Fibroblast of lung (primary cell): ENCODE measurements around the gene SPRED2. TPM values are rescaled to one million over a fixed set of nuclear protein-coding genes. Genes with fewer than 3 reads are reported as not detected.
A peak's percentile ranks its signal among the peaks of the same experiment; 100 is the strongest.

Experiments
- DNase-seq, 2 donors: peaks; one replicate each; pipeline versions ENCODE4 v3.0.0 to v3.0.0-alpha.2; 2010; ENCODE audit warnings: low read depth in 2 of 2
- H2AFZ ChIP-seq: 2 replicates; pipeline ENCODE4 v1.5.1; 2012; ENCODE audit warnings: low read length, control low read depth, inconsistent platforms
- H3K27ac ChIP-seq: 2 replicates; pipeline ENCODE4 v1.5.1; 2011; ENCODE audit warnings: low read length, control low read depth; ENCODE audit not compliant: insufficient read depth
- H3K27me3 ChIP-seq: 2 replicates; pipeline ENCODE4 v1.5.1; 2011; ENCODE audit warnings: mild to moderate bottlenecking, low read length; ENCODE audit not compliant: control insufficient read depth, insufficient read depth
- H3K36me3 ChIP-seq: 2 replicates; pipeline ENCODE4 v1.5.1; 2011; ENCODE audit warnings: low read length; ENCODE audit not compliant: control insufficient read depth, insufficient read depth
- H3K4me1 ChIP-seq: 2 replicates; pipeline ENCODE4 v1.5.1; 2011; ENCODE audit warnings: low read length; ENCODE audit not compliant: control insufficient read depth, insufficient read depth; ENCODE audit errors: extremely low read depth
- H3K4me2 ChIP-seq: 2 replicates; pipeline ENCODE4 v1.5.1; 2011; ENCODE audit warnings: low read length, control low read depth; ENCODE audit not compliant: insufficient read depth; ENCODE audit errors: extremely low read depth
- H3K4me3 ChIP-seq, 4 experiments: fragments of 200-600 bp in 1 of 4; sonication (generic) in 1 of 4; replicated peaks in 1 of 4; 2 replicates each; pipeline ENCODE4 v1.5.1; 2011 to 2016; ENCODE audit warnings: low read length in 4 of 4, low read depth in 3 of 4, mild to moderate bottlenecking in 3 of 4, control low read depth in 2 of 4, inconsistent platforms in 1 of 4, mixed read lengths in 1 of 4; ENCODE audit not compliant: insufficient read depth in 1 of 4; ENCODE audit errors: control extremely low read depth in 1 of 4
- H3K79me2 ChIP-seq: 2 replicates; pipeline ENCODE4 v1.5.1; 2012; ENCODE audit warnings: mild to moderate bottlenecking, low read length, inconsistent platforms; ENCODE audit not compliant: control insufficient read depth, insufficient read depth
- H3K9ac ChIP-seq: 2 replicates; pipeline ENCODE4 v1.5.1; 2011; ENCODE audit warnings: mild to moderate bottlenecking, low read length, control low read depth; ENCODE audit not compliant: insufficient read depth
- H3K9me3 ChIP-seq: 2 replicates; pipeline ENCODE4 v1.5.1; 2012; ENCODE audit warnings: low read depth, low read length; ENCODE audit not compliant: control insufficient read depth, insufficient read depth
- H4K20me1 ChIP-seq: 2 replicates; pipeline ENCODE4 v1.5.1; 2011; ENCODE audit warnings: low read length; ENCODE audit not compliant: control insufficient read depth, insufficient read depth; ENCODE audit errors: extremely low read depth
- EZH2 ChIP-seq: IDR thresholded peaks from 2 replicates; pipeline ENCODE4 v1.5.1; 2012; ENCODE audit warnings: low read length, control low read depth, mild to moderate bottlenecking; ENCODE audit errors: missing control alignments
- polyA plus RNA-seq, 2 donors: library from polyadenylated mRNA; depleted of rRNA in 1 of 2; stranded (reverse) in 1 of 2; unstranded in 1 of 2; fragments of >200 nt; gene quantifications; 2 replicates each; pipeline ENCODE4 v1.2.1, GENCODE V29; 2011 to 2012; ENCODE audit warnings: missing spikeins in 1 of 2
- total RNA-seq: library from RNA; depleted of rRNA; stranded (reverse); fragments of >200 nt; gene quantifications from 2 replicates; pipeline ENCODE4 v1.2.1, GENCODE V29; 2014
- TF ChIP-seq, protein P1 (sequence below), 2 donors: IDR thresholded peaks in 1 of 2; conservative IDR thresholded peaks in 1 of 2; 1 replicate in 1 of 2; 2 replicates in 1 of 2; pipeline ENCODE4 v1.5.1; 2011 to 2012; ENCODE audit warnings: low read length in 2 of 2, control low read depth in 1 of 2, inconsistent platforms in 1 of 2, low read depth in 1 of 2, mild to moderate bottlenecking in 1 of 2

Gene SPRED2
- total and polyA plus RNA-seq, 2 donors (not counting 1 experiment from before 2014, with no cell fraction given), result 9.4 to 26.1 TPM

GRCh38 chr2:65372619-65373018 is 59.8 kb downstream of the SPRED2 start:
- no peaks in the 10 kb centered on the region for H4K20me1 ChIP-seq
- H3K79me2 ChIP-seq, result peaks cover 45% of the 10 kb centered on the region

GRCh38 chr2:65371074-65371434 is 61.3 kb downstream of the SPRED2 start:
- Histone ChIP-seq H3K36me3 (no peaks in the 10 kb centered on the region), H2AFZ (no peak overlapping the region), H4K20me1 (no peaks in the 10 kb centered on the region), H3K9me3 (no peaks in the 10 kb centered on the region), H3K4me1 (peaks cover 18% of the 10 kb centered on the region), H3K79me2 (peaks cover 37% of the 10 kb centered on the region), H3K9ac (no peak overlapping the region), H3K4me2 (no peak overlapping the region), H3K27ac (no peak overlapping the region), H3K27me3 (no peaks in the 10 kb centered on the region), H3K4me3 (no peak overlapping the region)
- TF ChIP-seq EZH2, result no peak
- TF ChIP-seq, protein P1, sequence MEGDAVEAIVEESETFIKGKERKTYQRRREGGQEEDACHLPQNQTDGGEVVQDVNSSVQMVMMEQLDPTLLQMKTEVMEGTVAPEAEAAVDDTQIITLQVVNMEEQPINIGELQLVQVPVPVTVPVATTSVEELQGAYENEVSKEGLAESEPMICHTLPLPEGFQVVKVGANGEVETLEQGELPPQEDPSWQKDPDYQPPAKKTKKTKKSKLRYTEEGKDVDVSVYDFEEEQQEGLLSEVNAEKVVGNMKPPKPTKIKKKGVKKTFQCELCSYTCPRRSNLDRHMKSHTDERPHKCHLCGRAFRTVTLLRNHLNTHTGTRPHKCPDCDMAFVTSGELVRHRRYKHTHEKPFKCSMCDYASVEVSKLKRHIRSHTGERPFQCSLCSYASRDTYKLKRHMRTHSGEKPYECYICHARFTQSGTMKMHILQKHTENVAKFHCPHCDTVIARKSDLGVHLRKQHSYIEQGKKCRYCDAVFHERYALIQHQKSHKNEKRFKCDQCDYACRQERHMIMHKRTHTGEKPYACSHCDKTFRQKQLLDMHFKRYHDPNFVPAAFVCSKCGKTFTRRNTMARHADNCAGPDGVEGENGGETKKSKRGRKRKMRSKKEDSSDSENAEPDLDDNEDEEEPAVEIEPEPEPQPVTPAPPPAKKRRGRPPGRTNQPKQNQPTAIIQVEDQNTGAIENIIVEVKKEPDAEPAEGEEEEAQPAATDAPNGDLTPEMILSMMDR (conservative IDR thresholded peaks at IDR 0.05 in 1 of 2, IDR thresholded peaks at IDR 0.05 in 1 of 2; ENCODE audit: low read depth in 1 of 2, low read length in 2 of 2), result no peak
- no peak for DNase-seq

More at GRCh38 chr2:65372619-65373018, 59.8 kb downstream of the SPRED2 start:
- Histone ChIP-seq H3K27ac (no peak overlapping the region), H3K9ac (no peak overlapping the region), H3K4me2 (no peak overlapping the region), H3K4me1 (peaks cover 16% of the 10 kb centered on the region), H3K9me3 (no peaks in the 10 kb centered on the region), H3K27me3 (no peaks in the 10 kb centered on the region), H2AFZ (no peak overlapping the region), H3K4me3 (no peak overlapping the region), H3K36me3 (no peaks in the 10 kb centered on the region)
- no peak for DNase-seq
- TF ChIP-seq, protein P1 (conservative IDR thresholded peaks at IDR 0.05 in 1 of 2, IDR thresholded peaks at IDR 0.05 in 1 of 2; ENCODE audit: low read depth in 1 of 2, low read length in 2 of 2), result no peak
- no peak for TF ChIP-seq EZH2

- Histone ChIP-seq H3K4me1 (peaks cover 24% of the 10 kb centered on the region), H3K9me3 (no peaks in the 10 kb centered on the region), H2AFZ (no peak overlapping the region), H3K27ac (no peak overlapping the region), H3K27me3 (no peaks in the 10 kb centered on the region), H3K9ac (no peak overlapping the region), H3K79me2 (peaks cover 39% of the 10 kb centered on the region), H4K20me1 (no peaks in the 10 kb centered on the region), H3K4me2 (peak overlapping the region; percentile 37), H3K36me3 (no peaks in the 10 kb centered on the region), H3K4me3 (no peak overlapping the region)
- no peak for DNase-seq
- TF ChIP-seq EZH2, result no peak
Observed at GRCh38 chr2:65370387-65371073, 61.9 kb downstream of the SPRED2 start.
